ENCODE results near the gene SH2D3A.

- no peak for TF ChIP-seq MYC (IDR thresholded peaks at IDR 0.05; ENCODE audit: low read depth, low read length)
- TF ChIP-seq, protein P1, sequence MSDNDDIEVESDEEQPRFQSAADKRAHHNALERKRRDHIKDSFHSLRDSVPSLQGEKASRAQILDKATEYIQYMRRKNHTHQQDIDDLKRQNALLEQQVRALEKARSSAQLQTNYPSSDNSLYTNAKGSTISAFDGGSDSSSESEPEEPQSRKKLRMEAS (IDR thresholded peaks at IDR 0.05; ENCODE audit: insufficient read depth, insufficient read length): no peak
- no peak for TF ChIP-seq POLR2AphosphoS5 (IDR thresholded peaks at IDR 0.05; ENCODE audit: insufficient read depth, low read depth, low read length)
Observed at GRCh38 chr19:6750062-6750461, 17.2 kb downstream of the SH2D3A start.
